K562 (cell line): ENCODE data around the gene PLCB1. TPM values are rescaled to one million over a fixed set of nuclear protein-coding genes. Genes with fewer than 3 reads are reported as not detected.
"Not testable (repeated sequence)": the region's sequence is repeated elsewhere in the genome, so short reads cannot be mapped to it uniquely, and the experiment has no call there.

Experiments used
- ATAC-seq: fragments of 200-7000 bp; cut with Tn5 transposase; 3 replicates; pipeline ENCODE4 v1.9.1; 2020; ENCODE audit warnings: moderate library complexity
- BruUV-seq: library from RNA; stranded (reverse); fragments of 400-500 nt; replicated peaks from 2 replicates; lab custom pipeline; 2021; lab: Mats Ljungman, UMichigan
- CTCF ChIA-PET: fragments of 300-600 bp; formaldehyde crosslinking; extraction: SDS; loops from one replicate; lab custom pipeline; 2021; ENCODE audit warnings: low intra/inter-chr PET ratio; lab: Yijun Ruan, JAX
- POLR2A ChIA-PET: fragments of 300-600, 350-650 bp; sonication (Branson Sonifier 250); formaldehyde crosslinking; extraction: SDS; loops from one replicate; lab custom pipeline; 2021; ENCODE audit warnings: antibody characterized with exemption, inconsistent platforms; lab: Yijun Ruan, JAX
- DNase-seq, 4 experiments: peaks; one replicate each; pipeline versions ENCODE4 v3.0.0 to v3.0.0-alpha.2; 2011 to 2018; ENCODE audit warnings: low spot score in 3 of 4, mixed read lengths in 3 of 4; ENCODE audit errors: extremely low read depth in 1 of 4
- FAIRE-seq: peaks from 2 replicates; lab custom pipeline; 2011; peaks lifted over from hg19 to GRCh38; lab: Jason Lieb, UNC
- H2AFZ ChIP-seq: 2 replicates; pipeline ENCODE4 v1.6.0; 2011; ENCODE audit warnings: low read depth, low read length, control low read depth, inconsistent platforms
- H3K27ac ChIP-seq: fragments of 200-600 bp; 3 replicates; pipeline ENCODE4 v1.8.0; 2011; ENCODE audit warnings: low read depth, mild to moderate bottlenecking, control low read depth, inconsistent platforms, low read length, moderate library complexity, mixed read lengths; ENCODE audit errors: extremely low read depth
- H3K27me3 ChIP-seq, 2 experiments: fragments of 300-600 bp in 1 of 2; 2 replicates in 1 of 2; 3 replicates in 1 of 2; pipeline versions ENCODE4 v1.6.0 to v1.8.0; 2011; ENCODE audit warnings: inconsistent platforms in 2 of 2, low read length in 2 of 2, mild to moderate bottlenecking in 1 of 2, mixed read lengths in 1 of 2, moderate library complexity in 1 of 2; ENCODE audit not compliant: control insufficient read depth in 2 of 2, insufficient read depth in 2 of 2
- H3K36me3 ChIP-seq: fragments of 300-600 bp; 3 replicates; pipeline ENCODE4 v1.8.0; 2011; ENCODE audit warnings: mild to moderate bottlenecking, low read length, inconsistent platforms; ENCODE audit not compliant: control insufficient read depth, insufficient read depth
- H3K4me1 ChIP-seq, 2 experiments: fragments of 200-600 bp in 1 of 2; replicated peaks in 1 of 2; 2 replicates in 1 of 2; 3 replicates in 1 of 2; pipeline versions ENCODE4 v1.5.1 to v1.8.0; 2011; ENCODE audit warnings: inconsistent platforms in 2 of 2, low read length in 2 of 2, mild to moderate bottlenecking in 1 of 2, mixed read lengths in 1 of 2, moderate library complexity in 1 of 2; ENCODE audit not compliant: control insufficient read depth in 2 of 2, insufficient read depth in 2 of 2
- H3K4me2 ChIP-seq: 2 replicates; pipeline ENCODE4 v1.6.1; 2011; ENCODE audit warnings: low read length, control low read depth, inconsistent platforms, mixed read lengths; ENCODE audit not compliant: insufficient read depth
- H3K4me3 ChIP-seq: fragments of 200-600 bp; sonication (generic), shearing (Covaris generic); 2 replicates; pipeline ENCODE4 v1.5.1; 2016; ENCODE audit warnings: control low read depth, inconsistent platforms
- H3K79me2 ChIP-seq: fragments of 200-600 bp; 3 replicates; pipeline ENCODE4 v1.8.0; 2011; ENCODE audit warnings: low read length, inconsistent platforms; ENCODE audit not compliant: control insufficient read depth, insufficient read depth
- H3K9ac ChIP-seq, 2 experiments: 2 replicates each; pipeline versions ENCODE4 v1.6.0 to v1.6.1; 2011; ENCODE audit warnings: low read depth in 2 of 2, low read length in 2 of 2, control low read depth in 1 of 2, inconsistent platforms in 1 of 2, mild to moderate bottlenecking in 1 of 2, mixed read lengths in 1 of 2; ENCODE audit not compliant: insufficient read depth in 1 of 2
- H3K9me1 ChIP-seq: one replicate; pipeline ENCODE4 v1.6.0; 2011; ENCODE audit warnings: inconsistent platforms, mild to moderate bottlenecking, low read length, moderate library complexity; ENCODE audit not compliant: control insufficient read depth, insufficient read depth
- H3K9me3 ChIP-seq: replicated peaks from 2 replicates; pipeline ENCODE4 v1.5.1; 2011; ENCODE audit warnings: low read depth, low read length, inconsistent platforms; ENCODE audit not compliant: control insufficient read depth, insufficient read depth
- H4K20me1 ChIP-seq: replicated peaks from 2 replicates; pipeline ENCODE4 v1.6.1; 2011; ENCODE audit warnings: low read length, inconsistent platforms, mixed read lengths; ENCODE audit not compliant: control insufficient read depth, insufficient read depth
- DMBX1 ChIP-seq: fragments of 250-450 bp; sonication (Bioruptor Pico); IDR thresholded peaks from 2 replicates; pipeline ENCODE4 v1.8.0; 2022; ENCODE audit warnings: inconsistent platforms, mild to moderate bottlenecking, moderate library complexity, borderline replicate concordance
- FUS ChIP-seq: fragments of 200-400 bp; formaldehyde crosslinking; optimal IDR thresholded peaks from 2 replicates; pipeline ENCODE3; 2017; ENCODE audit warnings: low read depth, low read length
- NR2C2 ChIP-seq, 2 experiments: fragments of 200-800 bp in 1 of 2; sonication (Bioruptor generic) in 1 of 2; sonication (generic) in 1 of 2; formaldehyde crosslinking in 1 of 2; IDR thresholded peaks; 2 replicates each; pipeline versions ENCODE4 v1.6.1 to v1.8.0; 2016 to 2022; ENCODE audit warnings: mild to moderate bottlenecking in 1 of 2, missing compliant biosample characterization in 1 of 2, missing genetic modification characterization in 1 of 2, missing genetic modification reagents in 1 of 2
- PCBP2 ChIP-seq: fragments of 200-400 bp; formaldehyde crosslinking; IDR thresholded peaks from 2 replicates; pipeline ENCODE4 v1.6.1; 2018; ENCODE audit warnings: low read length, low read depth, mild to moderate bottlenecking, moderate library complexity; ENCODE audit not compliant: poor library complexity, severe bottlenecking
- SMARCB1 ChIP-seq: IDR thresholded peaks from 2 replicates; pipeline ENCODE4 v1.6.1; 2011; ENCODE audit warnings: improper control_type of control experiment, low read depth; ENCODE audit not compliant: insufficient read length
- XRCC3 ChIP-seq: fragments of 450-650 bp; IDR thresholded peaks from 2 replicates; pipeline ENCODE4 v1.6.1; 2017; ENCODE audit warnings: mild to moderate bottlenecking, moderate library complexity
- ZBTB17 ChIP-seq: fragments of 450-650 bp; formaldehyde crosslinking; IDR thresholded peaks from 2 replicates; pipeline ENCODE4 v1.4.0; 2020; ENCODE audit warnings: mild to moderate bottlenecking
- ZEB2 ChIP-seq: fragments of 450-650 bp; IDR thresholded peaks from 2 replicates; pipeline ENCODE4 v1.6.1; 2016
- ZKSCAN3 ChIP-seq: fragments of 250-450 bp; sonication (Bioruptor Pico); IDR thresholded peaks from 2 replicates; pipeline ENCODE4 v1.4.0; 2020
- ZNF121 ChIP-seq: sonication (generic); formaldehyde crosslinking; conservative IDR thresholded peaks from 2 replicates; pipeline ENCODE4 v1.8.0; 2022; ENCODE audit warnings: missing genetic modification reagents
- ZNF668 ChIP-seq: fragments of 250-450 bp; sonication (Bioruptor Pico); IDR thresholded peaks from 2 replicates; pipeline ENCODE4 v1.8.0; 2022; ENCODE audit warnings: mild to moderate bottlenecking, inconsistent platforms
- WGBS: fragments of 100-300 bp; shearing (Covaris generic); methylation state at CpG from one replicate; pipeline ENCODE4 v1.1.6; 2016; ENCODE audit warnings: low coverage, mixed read lengths; ENCODE audit not compliant: insufficient coverage; ENCODE audit errors: missing lambda C conversion rate; 5-methylcytosine and 5-hydroxymethylcytosine counted together
- in situ Hi-C: fragments of 300-500 bp; cut with MboI; formaldehyde crosslinking; loops from 4 replicates; pipeline ENCODE4 v1.15.0; 2018; ENCODE audit warnings: inconsistent platforms, mixed read lengths
- intact Hi-C: fragments of 100-400 bp; cut with micrococcal nuclease; formaldehyde crosslinking; loops from 2 replicates; pipeline ENCODE4 v1.14.2; 2022
- polyA plus RNA-seq, 8 experiments: library from polyadenylated mRNA; depleted of rRNA in 4 of 8; stranded (reverse) in 5 of 8; unstranded in 3 of 8; fragments of >200 nt; fragmentation: Nextera tagmentation in 2 of 8; fragmentation: Illumina TruSeq in 1 of 8; extraction: Ambion mirVana in 2 of 8; extraction: Trizol in 1 of 8; gene quantifications; 2 replicates each; pipeline versions ENCODE4 v1.2.1 to v1.2.3, GENCODE V29; 2011 to 2014; ENCODE audit warnings: inconsistent platforms in 1 of 8, missing spikeins in 1 of 8
- total RNA-seq, 7 experiments: library from RNA; depleted of rRNA in 6 of 7; stranded (reverse); fragments of >200 nt in 6 of 7; fragmentation: Illumina TruSeq in 2 of 7; extraction: Trizol in 2 of 7; gene quantifications; 2 replicates each; pipeline versions ENCODE4 v1.2.1 to v1.2.3, GENCODE V29; 2011 to 2021; ENCODE audit warnings: low replicate concordance in 1 of 7
- TF ChIP-seq, protein P1 (sequence below): fragments of 250-450 bp; sonication (Bioruptor Pico); IDR thresholded peaks from 2 replicates; pipeline ENCODE4 v1.4.0; 2020
- TF ChIP-seq, protein P2 (sequence below), 2 experiments: fragments of 450-650 bp in 1 of 2; sonication (generic) in 1 of 2; formaldehyde crosslinking; conservative IDR thresholded peaks; 2 replicates each; pipeline versions ENCODE4 v1.4.0 to v1.8.1; 2020 to 2022; ENCODE audit warnings: mild to moderate bottlenecking in 1 of 2, missing genetic modification reagents in 1 of 2
- TF ChIP-seq, protein P3 (sequence below): IDR thresholded peaks from 2 replicates; pipeline ENCODE4 v1.6.1; 2014; ENCODE audit warnings: antibody characterized with exemption

The PLCB1 gene
- total and polyA plus RNA-seq, 9 of the 15 experiments (the other 6 are each of a cell fraction or from before 2014, with no cell fraction given) = 0.34 to 3.1 (median 1.3) TPM

DNA sequence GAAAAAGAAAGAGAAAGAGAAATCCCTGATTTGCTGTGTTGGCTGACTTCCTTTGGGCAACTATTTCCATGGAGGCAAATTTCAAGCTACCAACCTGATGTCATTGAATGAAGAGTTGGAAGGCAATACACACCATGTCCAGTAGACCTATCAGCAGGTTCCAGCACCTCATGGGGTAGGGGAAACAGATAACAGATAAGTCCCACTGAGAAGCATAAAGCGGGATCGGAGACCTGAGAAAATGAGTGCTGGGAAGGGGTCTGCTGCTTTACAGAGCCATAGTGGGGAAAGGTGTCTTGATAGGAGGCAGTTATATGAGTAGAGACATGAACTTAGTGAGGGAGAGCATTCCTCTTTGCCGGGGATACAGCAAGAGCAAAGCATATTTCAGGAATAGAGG, 244.9 kb downstream of the PLCB1 start:
- H4K20me1 ChIP-seq = no peaks in the 10 kb centered on the region
- ATAC-seq (no peak), DNase-seq (no peak), FAIRE-seq (no peak)
- in situ Hi-C loops (loop anchor here (25.0 kb wide), 1 partner anchor 340 kb away; no protein-coding TSS in a partner anchor), intact Hi-C loops (no loop called here)
- no TSS peak for BruUV-seq
- H3K27ac ChIP-seq = no peak overlapping the region
- no peaks in the 10 kb centered on the region for H3K36me3 ChIP-seq
- H3K9ac ChIP-seq = no peak overlapping the region
- no peaks in the 10 kb centered on the region for H3K4me1 ChIP-seq
- WGBS = 0% methylated on average over 3 of the region's 3 CpGs
- no peak overlapping the region for H3K4me2 ChIP-seq
- H3K9me3 ChIP-seq = no peaks in the 10 kb centered on the region
- ChIA-PET POLR2A (no interaction called here), CTCF (no interaction called here)
- H3K9me1 ChIP-seq = no peaks in the 10 kb centered on the region
- H2AFZ ChIP-seq = no peak overlapping the region
- TF ChIP-seq, protein P1, sequence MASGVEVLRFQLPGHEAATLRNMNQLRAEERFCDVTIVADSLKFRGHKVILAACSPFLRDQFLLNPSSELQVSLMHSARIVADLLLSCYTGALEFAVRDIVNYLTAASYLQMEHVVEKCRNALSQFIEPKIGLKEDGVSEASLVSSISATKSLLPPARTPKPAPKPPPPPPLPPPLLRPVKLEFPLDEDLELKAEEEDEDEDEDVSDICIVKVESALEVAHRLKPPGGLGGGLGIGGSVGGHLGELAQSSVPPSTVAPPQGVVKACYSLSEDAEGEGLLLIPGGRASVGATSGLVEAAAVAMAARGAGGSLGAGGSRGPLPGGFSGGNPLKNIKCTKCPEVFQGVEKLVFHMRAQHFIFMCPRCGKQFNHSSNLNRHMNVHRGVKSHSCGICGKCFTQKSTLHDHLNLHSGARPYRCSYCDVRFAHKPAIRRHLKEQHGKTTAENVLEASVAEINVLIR (CRISPR knock-in tag) = no peak
- no peak for TF ChIP-seq ZNF121
- TF ChIP-seq, protein P2, sequence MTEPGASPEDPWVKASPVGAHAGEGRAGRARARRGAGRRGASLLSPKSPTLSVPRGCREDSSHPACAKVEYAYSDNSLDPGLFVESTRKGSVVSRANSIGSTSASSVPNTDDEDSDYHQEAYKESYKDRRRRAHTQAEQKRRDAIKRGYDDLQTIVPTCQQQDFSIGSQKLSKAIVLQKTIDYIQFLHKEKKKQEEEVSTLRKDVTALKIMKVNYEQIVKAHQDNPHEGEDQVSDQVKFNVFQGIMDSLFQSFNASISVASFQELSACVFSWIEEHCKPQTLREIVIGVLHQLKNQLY (CRISPR knock-in tag; conservative IDR thresholded peaks at IDR 0.05) = no peak
- no peak for TF ChIP-seq NR2C2 (CRISPR knock-in tag; IDR thresholded peaks at IDR 0.05)
- TF ChIP-seq NR2C2 (tag; IDR thresholded peaks at IDR 0.05) = no peak
- no peak for TF ChIP-seq SMARCB1
- TF ChIP-seq PCBP2 = no peak
- TF ChIP-seq, protein P3, sequence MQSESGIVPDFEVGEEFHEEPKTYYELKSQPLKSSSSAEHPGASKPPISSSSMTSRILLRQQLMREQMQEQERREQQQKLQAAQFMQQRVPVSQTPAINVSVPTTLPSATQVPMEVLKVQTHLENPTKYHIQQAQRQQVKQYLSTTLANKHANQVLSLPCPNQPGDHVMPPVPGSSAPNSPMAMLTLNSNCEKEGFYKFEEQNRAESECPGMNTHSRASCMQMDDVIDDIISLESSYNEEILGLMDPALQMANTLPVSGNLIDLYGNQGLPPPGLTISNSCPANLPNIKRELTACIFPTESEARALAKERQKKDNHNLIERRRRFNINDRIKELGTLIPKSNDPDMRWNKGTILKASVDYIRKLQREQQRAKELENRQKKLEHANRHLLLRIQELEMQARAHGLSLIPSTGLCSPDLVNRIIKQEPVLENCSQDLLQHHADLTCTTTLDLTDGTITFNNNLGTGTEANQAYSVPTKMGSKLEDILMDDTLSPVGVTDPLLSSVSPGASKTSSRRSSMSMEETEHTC = no peak
- TF ChIP-seq DMBX1 (CRISPR knock-in tag) = no peak
- TF ChIP-seq ZKSCAN3 (CRISPR knock-in tag) = no peak
- no peak for TF ChIP-seq FUS
- no peak for TF ChIP-seq ZBTB17 (CRISPR knock-in tag)
- no peak for TF ChIP-seq ZEB2
- no peak for TF ChIP-seq ZNF668 (CRISPR knock-in tag)
- TF ChIP-seq XRCC3 = no peak
- no peak overlapping the region for H3K4me3 ChIP-seq
- H3K79me2 ChIP-seq = no peaks in the 10 kb centered on the region
- H3K27me3 ChIP-seq = no peaks in the 10 kb centered on the region

DNA sequence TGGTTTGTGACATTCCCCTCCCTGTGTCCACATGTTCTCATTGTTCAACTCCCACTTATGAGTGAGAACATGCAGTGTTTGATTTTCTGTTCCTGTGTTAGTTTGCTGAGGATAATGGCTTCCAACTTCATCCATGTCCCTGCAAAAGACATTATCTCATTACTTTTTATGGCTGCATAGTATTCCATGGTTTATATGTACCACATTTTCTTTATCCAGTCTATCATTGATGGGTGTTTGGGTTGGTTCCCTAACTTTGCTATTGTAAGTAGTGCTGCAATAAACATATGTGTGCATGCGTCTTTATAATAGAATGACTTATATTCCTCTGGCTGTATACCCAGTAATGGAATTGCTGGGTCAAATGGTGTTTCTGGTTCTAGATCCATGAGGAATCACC, 247.1 kb downstream of the PLCB1 start:
- H3K27ac ChIP-seq, H3K9me3 ChIP-seq, H3K9ac ChIP-seq, DNase-seq, FAIRE-seq, H3K36me3 ChIP-seq, H3K4me1 ChIP-seq, POLR2A ChIA-PET, H3K27me3 ChIP-seq, H3K9me1 ChIP-seq, H3K4me3 ChIP-seq, intact Hi-C loops, H2AFZ ChIP-seq, H3K4me2 ChIP-seq, CTCF ChIA-PET, BruUV-seq, H4K20me1 ChIP-seq, ATAC-seq, H3K79me2 ChIP-seq: not testable (repeated sequence)
- in situ Hi-C loops = loop anchor here (25.0 kb wide), 1 partner anchor 342 kb away; no protein-coding TSS in a partner anchor
- 0% methylated on average over 1 of the region's 1 CpG for WGBS
